GM19328 (cell line): ENCODE measurements around the gene CHAC1.

Experiments used
- ATAC-seq: cut with Tn5 transposase; IDR thresholded peaks from one replicate; pipeline ENCODE4 v1.9.1; 2021; ENCODE audit warnings: mild to moderate bottlenecking, moderate library complexity; ENCODE audit not compliant: unreplicated experiment

CHAC1 gene

GRCh38 chr15:40922608-40923005, 30.7 kb upstream of the CHAC1 start:
- ATAC-seq = no peak

- ATAC-seq = no peak
Observed at GRCh38 chr15:40923551-40923950, 29.7 kb upstream of the CHAC1 start.

GRCh38 chr15:40925495-40925862, 27.8 kb upstream of the CHAC1 start:
- ATAC-seq = no peak

- no peak for ATAC-seq
Observed at GRCh38 chr15:40925863-40926658, 27.2 kb upstream of the CHAC1 start.

GRCh38 chr15:40926659-40927494, 26.4 kb upstream of the CHAC1 start:
- ATAC-seq = no peak

GRCh38 chr15:40927495-40927872, 25.8 kb upstream of the CHAC1 start:
- no peak for ATAC-seq

- ATAC-seq = no peak
Observed at GRCh38 chr15:40927873-40928806, 25.1 kb upstream of the CHAC1 start.

- no peak for ATAC-seq
Observed at GRCh38 chr15:40928821-40929659, 24.2 kb upstream of the CHAC1 start, which contains the start of gene DLL4. TSS of gene DLL4 (plus strand) at chr15:40929340. CDS start at chr15:40929669, 329 bp downstream.

GRCh38 chr15:40929660-40930429, 23.4 kb upstream of the CHAC1 start:
- no peak for ATAC-seq

- ATAC-seq = no peak
Observed at GRCh38 chr15:40930430-40931299, 22.6 kb upstream of the CHAC1 start.

GRCh38 chr15:40931300-40932142, 21.8 kb upstream of the CHAC1 start:
- ATAC-seq = no peak

- ATAC-seq = no peak
Observed at GRCh38 chr15:40932156-40932555, 21.1 kb upstream of the CHAC1 start.

- ATAC-seq = no peak
Observed at GRCh38 chr15:40932649-40933516, 20.4 kb upstream of the CHAC1 start.

GRCh38 chr15:40933517-40933902, 19.8 kb upstream of the CHAC1 start:
- ATAC-seq = no peak

- no peak for ATAC-seq
Observed at GRCh38 chr15:40934457-40934856, 18.8 kb upstream of the CHAC1 start.

GRCh38 chr15:40936234-40936708, 17.0 kb upstream of the CHAC1 start:
- ATAC-seq = no peak
